HG03039 (cell line): ENCODE results near the gene ABCC1.
"Not testable (repeated sequence)": the region's sequence is repeated elsewhere in the genome, so short reads cannot be mapped to it uniquely, and the experiment has no call there.

Source experiments
- ATAC-seq: cut with Tn5 transposase; IDR thresholded peaks from one replicate; pipeline ENCODE4 v1.9.1; 2021; ENCODE audit warnings: mild to moderate bottlenecking, moderate library complexity; ENCODE audit not compliant: unreplicated experiment

Gene ABCC1

GRCh38 chr16:16150878-16151152 lies 201.4 kb downstream of the ABCC1 start:
- no peak for ATAC-seq

- ATAC-seq, result no peak
These were observed 201.9 kb downstream of the ABCC1 start for GRCh38 chr16:16151315-16151714.

- not testable (repeated sequence) for ATAC-seq
These were observed 203.6 kb downstream of the ABCC1 start for GRCh38 chr16:16153000-16153399.

DNA sequence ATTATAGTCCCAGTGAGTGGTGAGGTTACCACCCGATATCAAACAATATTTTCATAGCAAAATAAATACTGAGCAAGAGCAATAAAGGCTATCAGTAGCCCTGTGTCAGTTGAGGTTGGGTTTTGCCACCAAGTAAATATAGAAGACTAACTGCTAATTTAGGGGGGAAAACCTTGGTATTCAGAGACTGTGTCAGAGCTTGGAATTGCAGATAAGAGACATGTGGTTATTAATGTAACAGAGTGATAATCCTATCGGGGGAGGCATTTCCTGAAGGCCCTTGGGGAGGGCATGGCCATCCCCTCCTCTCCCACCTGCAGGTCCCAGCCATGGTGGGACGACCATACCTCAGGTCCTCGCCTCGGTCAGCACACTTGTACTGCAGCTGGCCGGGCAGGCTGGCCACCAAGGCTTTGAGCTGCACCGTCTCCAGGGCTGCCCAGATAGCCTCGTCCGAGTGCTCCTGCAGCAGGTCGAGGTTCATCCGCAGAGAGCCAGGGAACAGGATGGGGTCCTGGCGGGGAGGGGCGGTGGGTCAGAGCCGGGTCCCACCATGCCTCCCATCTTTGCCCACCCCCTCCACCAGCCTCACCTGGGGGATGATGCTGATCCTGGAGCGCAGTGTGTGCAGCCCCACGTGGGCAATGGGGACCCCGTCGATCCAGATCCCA lies 205.0 kb downstream of the ABCC1 start:
- no peak for ATAC-seq

DNA sequence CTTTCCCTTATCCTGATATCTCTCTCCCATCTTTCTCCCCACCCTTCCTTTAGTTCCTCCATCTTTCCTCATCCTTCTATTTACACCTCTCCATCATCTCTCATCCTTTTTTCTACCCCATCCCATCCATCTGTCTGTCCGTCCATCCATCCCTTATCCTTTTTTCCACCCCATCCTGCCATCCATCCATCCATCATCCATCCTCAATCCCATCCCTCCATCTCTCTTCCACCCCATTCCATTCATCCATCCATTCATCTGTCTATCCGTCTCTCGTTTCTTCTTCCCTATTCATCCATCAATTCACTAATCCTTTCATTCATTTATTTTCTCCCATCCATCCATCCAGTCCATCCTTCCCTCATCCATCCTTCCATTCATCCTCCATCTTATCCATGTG lies 205.8 kb downstream of the ABCC1 start:
- ATAC-seq, result no peak

DNA sequence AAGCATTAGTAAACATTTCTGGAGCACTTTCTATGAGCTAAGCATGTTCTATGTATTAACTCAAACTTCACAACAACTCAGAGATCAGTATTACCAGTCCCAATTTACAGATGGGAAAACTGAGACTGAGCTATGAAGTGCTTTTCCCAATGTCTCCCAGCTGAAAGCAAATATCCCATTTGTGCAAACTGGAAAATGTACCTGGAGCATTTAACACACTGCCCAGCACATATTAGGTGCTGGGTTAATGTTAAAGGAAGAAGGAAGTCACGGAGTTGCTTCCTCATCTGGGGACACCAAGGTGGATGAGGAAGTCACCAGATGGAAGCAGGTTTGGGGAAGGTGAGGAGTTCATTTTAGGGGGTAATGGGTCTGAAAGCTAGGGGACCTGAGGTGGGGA lies 207.8 kb downstream of the ABCC1 start:
- ATAC-seq, result no peak

GRCh38 chr16:16158082-16158658 lies 208.8 kb downstream of the ABCC1 start:
- no peak for ATAC-seq

- no peak for ATAC-seq
These were observed 209.4 kb downstream of the ABCC1 start for GRCh38 chr16:16158741-16159374.

- ATAC-seq, result no peak
These were observed 210.2 kb downstream of the ABCC1 start for GRCh38 chr16:16159662-16160061.

DNA sequence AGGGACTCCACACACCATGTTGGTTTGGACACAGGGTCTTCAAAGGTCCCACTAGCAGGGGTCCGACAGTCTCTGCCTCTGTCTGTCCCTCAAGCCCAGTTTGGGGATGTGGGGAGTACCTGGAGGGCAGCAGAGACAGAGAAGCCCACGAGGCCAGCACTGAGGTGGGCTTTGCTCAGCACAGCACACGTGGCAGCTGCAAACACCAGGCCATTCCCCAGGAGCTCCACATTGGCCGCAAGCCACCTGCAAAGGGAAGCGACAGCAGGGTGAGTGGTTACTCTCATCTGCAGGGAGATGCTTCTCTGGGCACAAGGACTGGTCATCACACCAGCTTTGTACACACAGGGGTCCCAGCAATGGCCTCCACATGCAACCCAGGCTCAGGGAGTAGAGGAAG lies 211.9 kb downstream of the ABCC1 start:
- ATAC-seq, result no peak

DNA sequence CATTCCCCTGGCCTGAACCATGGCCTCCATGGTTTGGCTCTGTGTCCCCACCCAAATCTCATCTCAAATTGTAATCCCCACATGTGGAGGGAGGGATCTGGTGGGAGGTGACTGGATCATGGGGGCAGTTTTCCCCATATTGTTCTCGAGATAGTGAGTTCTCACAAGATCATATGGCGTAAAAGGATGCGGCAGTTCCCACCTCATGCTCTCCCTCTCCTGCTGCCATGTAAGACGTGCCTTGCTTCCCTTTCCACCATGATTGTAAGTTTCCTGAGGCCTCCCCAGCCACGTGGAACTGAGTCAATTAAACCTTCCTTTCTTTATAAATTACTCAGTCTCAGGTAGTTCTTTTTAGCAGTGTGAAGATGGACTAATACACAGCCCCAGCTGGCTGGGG lies 212.4 kb downstream of the ABCC1 start:
- ATAC-seq, result not testable (repeated sequence)

DNA sequence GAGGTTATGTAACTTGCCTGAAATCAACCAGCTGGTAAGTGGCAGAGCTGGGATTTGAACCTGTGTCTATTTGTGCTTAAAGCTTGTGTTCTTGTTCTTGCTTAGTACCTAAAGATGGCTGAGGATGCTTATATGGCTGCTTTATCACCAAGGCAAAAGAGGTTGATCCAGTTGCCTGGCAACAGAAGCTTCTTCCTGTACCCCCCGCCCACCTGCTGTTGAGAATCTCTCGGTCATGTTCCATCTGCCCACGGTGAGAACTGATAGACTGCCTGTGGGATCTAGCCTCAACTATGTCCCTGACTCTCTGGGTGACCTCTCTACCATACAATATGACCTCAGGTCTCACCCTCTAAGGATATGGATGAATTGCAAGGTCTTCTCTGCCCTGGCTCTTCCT lies 213.2 kb downstream of the ABCC1 start:
- ATAC-seq, result no peak

DNA sequence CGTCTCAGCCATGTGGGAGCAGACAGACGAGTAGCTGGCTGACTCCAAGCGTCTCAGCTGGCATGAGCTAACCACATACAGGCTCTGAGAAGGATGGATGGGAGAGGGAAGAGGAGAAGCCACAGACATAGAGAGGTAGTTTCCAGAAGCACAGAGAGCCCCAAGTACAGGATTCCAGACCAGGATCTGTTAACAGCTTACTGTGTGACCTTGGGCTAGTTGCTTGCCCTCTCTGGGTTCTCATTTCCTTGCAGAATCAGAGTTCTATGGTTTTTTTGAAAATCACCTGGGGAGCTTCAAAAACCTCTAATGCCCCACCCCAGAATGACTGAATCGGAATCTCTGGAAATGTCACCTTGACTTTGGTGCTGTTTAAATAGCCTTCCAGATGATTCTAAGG lies 213.7 kb downstream of the ABCC1 start:
- no peak for ATAC-seq

GRCh38 chr16:16163571-16163970 lies 214.2 kb downstream of the ABCC1 start:
- ATAC-seq, result no peak

- ATAC-seq, result no peak
These were observed 214.8 kb downstream of the ABCC1 start for GRCh38 chr16:16164243-16164642.

DNA sequence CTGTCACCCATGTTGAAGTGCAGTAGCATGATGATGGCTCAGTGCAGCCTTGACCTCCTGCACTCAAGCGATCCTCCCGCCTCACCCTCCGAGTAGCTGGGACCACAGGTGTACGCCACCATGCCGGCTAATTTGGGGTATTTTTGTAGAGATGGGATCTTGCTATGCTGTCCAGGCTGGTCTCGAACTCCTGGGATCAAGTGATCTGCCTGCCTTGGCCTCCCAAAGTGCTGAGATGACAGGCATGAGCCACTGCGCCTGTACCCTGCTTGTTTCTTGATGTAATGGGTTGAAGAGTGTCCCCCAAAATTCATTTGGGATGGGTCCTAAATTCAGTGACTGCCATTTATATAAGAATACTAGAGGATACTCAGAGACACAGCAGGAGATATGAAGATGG lies 216.7 kb downstream of the ABCC1 start:
- ATAC-seq, result no peak

DNA sequence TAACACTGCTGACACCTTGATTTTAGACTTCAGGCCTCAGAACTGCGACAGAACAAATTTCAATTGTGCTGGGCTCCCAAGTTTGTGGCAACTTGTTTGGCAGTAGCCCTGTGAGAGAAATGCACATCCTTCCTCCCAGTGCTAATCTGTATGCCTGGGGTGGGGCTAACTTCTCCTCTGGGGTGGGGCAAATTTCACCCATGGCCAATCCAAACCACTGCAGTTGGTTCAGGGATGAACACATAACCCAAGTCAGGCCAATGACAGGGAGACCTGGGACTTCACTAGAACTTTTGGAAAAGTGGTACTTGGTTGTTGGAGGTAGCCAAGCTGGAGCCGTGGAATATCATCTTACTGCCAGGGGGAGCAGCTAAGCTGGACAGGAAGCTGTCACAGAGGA lies 217.5 kb downstream of the ABCC1 start:
- no peak for ATAC-seq

DNA sequence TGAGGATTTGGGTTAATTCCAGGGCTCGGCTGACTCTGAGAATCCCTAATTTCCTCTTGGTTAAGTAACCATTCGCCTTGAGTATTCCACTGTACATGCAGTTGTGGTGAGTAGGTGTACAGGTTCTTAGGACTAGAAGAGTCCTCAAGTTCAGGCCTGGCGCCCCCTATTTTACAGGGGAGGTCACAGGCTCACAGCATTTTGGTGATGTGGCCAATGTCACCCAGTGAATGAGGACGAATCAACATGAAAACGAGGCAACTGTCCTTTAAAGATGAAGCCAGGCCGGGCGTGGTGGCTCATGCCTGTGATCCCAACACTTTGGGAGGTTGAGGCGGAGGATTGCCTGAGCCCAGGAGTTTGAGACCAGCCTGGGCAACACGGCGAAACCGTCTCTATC lies 218.5 kb downstream of the ABCC1 start:
- ATAC-seq, result no peak

- no peak for ATAC-seq
These were observed 219.0 kb downstream of the ABCC1 start for GRCh38 chr16:16168431-16168830.

- no peak for ATAC-seq
These were observed 220.2 kb downstream of the ABCC1 start for GRCh38 chr16:16169615-16170014.

- no peak for ATAC-seq
These were observed 222.0 kb downstream of the ABCC1 start for GRCh38 chr16:16171332-16171919.

GRCh38 chr16:16172991-16173390 lies 223.6 kb downstream of the ABCC1 start:
- ATAC-seq, result no peak
